ENCODE results near the gene WEE1. TPM values are rescaled to one million over a fixed set of nuclear protein-coding genes. Genes with fewer than 3 reads are reported as not detected.

Gene WEE1
- total RNA-seq, 4 donors from 2014 or later = 82.0 to 296 (median 183) TPM

- H3K36me3 ChIP-seq = no peaks in the 10 kb centered on the region
- no peaks in the 10 kb centered on the region for H3K9me3 ChIP-seq
- WGBS = 91% methylated on average over 6 of the region's 6 CpGs
- TF ChIP-seq CTCF (IDR thresholded peaks at IDR 0.05) (no peak), POLR2A (IDR thresholded peaks at IDR 0.05) (no peak), EP300 (IDR thresholded peaks at IDR 0.05) (no peak), POLR2AphosphoS5 (IDR thresholded peaks at IDR 0.05) (no peak)
- no peak overlapping the region for H3K4me3 ChIP-seq
- H3K27ac ChIP-seq = no peak overlapping the region
- H3K4me1 ChIP-seq = peaks cover 11% of the 10 kb centered on the region
- H3K27me3 ChIP-seq = no peaks in the 10 kb centered on the region
- peak in 1 of 2 donors; percentile 26 for DNase-seq (ENCODE audit: low spot score in 2 of 2)
Measured at GRCh38 chr11:9604134-9604533, 30.7 kb downstream of the WEE1 start.

- 91% methylated on average over 5 of the region's 5 CpGs for WGBS
- no peak for DNase-seq (ENCODE audit: low spot score in 2 of 2)
- H3K36me3 ChIP-seq = no peaks in the 10 kb centered on the region
- H3K27me3 ChIP-seq = no peaks in the 10 kb centered on the region
- no peak overlapping the region for H3K27ac ChIP-seq
- peaks cover 14% of the 10 kb centered on the region for H3K4me1 ChIP-seq
- TF ChIP-seq CTCF (IDR thresholded peaks at IDR 0.05) = no peak
- TF ChIP-seq EP300 (IDR thresholded peaks at IDR 0.05) = no peak
- no peak for TF ChIP-seq POLR2A (IDR thresholded peaks at IDR 0.05)
- no peak for TF ChIP-seq POLR2AphosphoS5 (IDR thresholded peaks at IDR 0.05)
- H3K9me3 ChIP-seq = no peaks in the 10 kb centered on the region
- no peak overlapping the region for H3K4me3 ChIP-seq
Measured at GRCh38 chr11:9605742-9606141, 32.3 kb downstream of the WEE1 start.

GRCh38 chr11:9606809-9607510, 33.5 kb downstream of the WEE1 start:
- TF ChIP-seq POLR2A (IDR thresholded peaks at IDR 0.05) = no peak
- TF ChIP-seq POLR2AphosphoS5 (IDR thresholded peaks at IDR 0.05) = no peak
- no peak for TF ChIP-seq EP300 (IDR thresholded peaks at IDR 0.05)
- no peak for TF ChIP-seq CTCF (IDR thresholded peaks at IDR 0.05)
- H3K9me3 ChIP-seq = no peaks in the 10 kb centered on the region
- whole genome bisulfite sequencing = 87% methylated on average over 9 of the region's 9 CpGs
- no peak overlapping the region for H3K4me3 ChIP-seq
- peak in 1 of 2 donors; percentile 58 for DNase-seq (ENCODE audit: low spot score in 2 of 2)
- peaks cover 4% of the 10 kb centered on the region for H3K4me1 ChIP-seq
- no peak overlapping the region for H3K27ac ChIP-seq
- H3K36me3 ChIP-seq = no peaks in the 10 kb centered on the region
- H3K27me3 ChIP-seq = no peaks in the 10 kb centered on the region

GRCh38 chr11:9607511-9607899, 34.0 kb downstream of the WEE1 start:
- no peak for TF ChIP-seq CTCF (IDR thresholded peaks at IDR 0.05)
- no peak for TF ChIP-seq EP300 (IDR thresholded peaks at IDR 0.05)
- TF ChIP-seq POLR2AphosphoS5 (IDR thresholded peaks at IDR 0.05) = no peak
- TF ChIP-seq POLR2A (IDR thresholded peaks at IDR 0.05) = no peak
- peak in 1 of 2 donors; percentile 38 for DNase-seq (ENCODE audit: low spot score in 2 of 2)
- Histone ChIP-seq H3K9me3 (no peaks in the 10 kb centered on the region), H3K27me3 (no peaks in the 10 kb centered on the region), H3K4me3 (no peak overlapping the region), H3K27ac (no peak overlapping the region), H3K4me1 (peaks cover 7% of the 10 kb centered on the region), H3K36me3 (no peaks in the 10 kb centered on the region)
- 74% methylated on average over 3 of the region's 3 CpGs for WGBS

- no peaks in the 10 kb centered on the region for H3K36me3 ChIP-seq
- no peaks in the 10 kb centered on the region for H3K27me3 ChIP-seq
- H3K4me1 ChIP-seq = peaks cover 23% of the 10 kb centered on the region
- H3K4me3 ChIP-seq = no peak overlapping the region
- no peaks in the 10 kb centered on the region for H3K9me3 ChIP-seq
- TF ChIP-seq POLR2AphosphoS5 (IDR thresholded peaks at IDR 0.05) (no peak), CTCF (IDR thresholded peaks at IDR 0.05) (no peak), EP300 (IDR thresholded peaks at IDR 0.05) (no peak), POLR2A (IDR thresholded peaks at IDR 0.05) (no peak)
- 91% methylated on average over 7 of the region's 7 CpGs for WGBS
- peak in 1 of 2 donors; percentile 48 for DNase-seq (ENCODE audit: low spot score in 2 of 2)
- no peak overlapping the region for H3K27ac ChIP-seq
Measured at GRCh38 chr11:9609002-9609759, 35.7 kb downstream of the WEE1 start.

Data from suprapubic skin (tissue), 4 donors.